ENCODE measurements around the gene GOLGA6L7. TPM values are rescaled to one million over a fixed set of nuclear protein-coding genes. Genes with fewer than 3 reads are reported as not detected.

The GOLGA6L7 gene
- total RNA-seq, 1 experiment from 2014 or later: not detected

Other genes starting within 250 kb of the GOLGA6L7 start
- gene GOLGA8M, start 136.2 kb downstream of the GOLGA6L7 start, total RNA-seq (2022): 1.2 and 1.6 TPM in 2 replicates
- gene APBA2, start 37.3 kb upstream of the GOLGA6L7 start, total RNA-seq (2022): not detected in 2 replicates

Data from MCF 10A (cell line).